HCT116 (cell line): ENCODE data around the gene TSKU.

Experiments used
- CTCF ChIP-seq, 3 experiments: fragments of 200-600 bp in 1 of 3; sonication (generic) in 1 of 3; IDR thresholded peaks in 2 of 3; conservative IDR thresholded peaks in 1 of 3; 2 replicates each; pipeline ENCODE4 v1.5.1; 2012 to 2017; ENCODE audit warnings: low read depth in 2 of 3, low read length in 2 of 3, antibody characterized with exemption in 1 of 3, borderline replicate concordance in 1 of 3, control low read depth in 1 of 3, mild to moderate bottlenecking in 1 of 3, mixed read lengths in 1 of 3, mixed run types in 1 of 3, moderate library complexity in 1 of 3; ENCODE audit not compliant: insufficient read depth in 1 of 3
- YY1 ChIP-seq: IDR thresholded peaks from 2 replicates; pipeline ENCODE4 v1.6.1; 2011; ENCODE audit warnings: low read length, low read depth, moderate library complexity, mild to moderate bottlenecking; ENCODE audit not compliant: insufficient replicate concordance; ENCODE audit errors: extremely low read depth

- TF ChIP-seq CTCF (IDR thresholded peaks at IDR 0.05 in 2 of 3, conservative IDR thresholded peaks at IDR 0.05 in 1 of 3; ENCODE audit: borderline replicate concordance in 1 of 3, insufficient read depth in 1 of 3, low read depth in 2 of 3, low read length in 2 of 3) (no peak; a peak in 1 of 6 replicates), YY1 (no peak)
These were observed 20.1 kb upstream of the TSKU start for GRCh38 chr11:76762867-76763572.
